Activated CD4-positive, alpha-beta T cell treated with anti-CD3 and anti-CD28 coated beads, Interleukin-2, Interleukin-4, amounts not matched to agents 100 ng/mL and 50 ng/mL, durations not matched to agents 16 hours and 8 hours (primary cell): ENCODE results near the gene ARHGEF16.

ENCODE experiments used
- DNase-seq: peaks from one replicate; pipeline ENCODE4 v3.0.0-alpha.2; 2020; ENCODE audit warnings: low spot score

The ARHGEF16 gene

GRCh38 chr1:3422638-3423037, 31.8 kb upstream of the ARHGEF16 start:
- no peak for DNase-seq

- DNase-seq: no peak
Measured at GRCh38 chr1:3423245-3423829, 31.1 kb upstream of the ARHGEF16 start.

GRCh38 chr1:3423896-3424611, 30.4 kb upstream of the ARHGEF16 start:
- no peak for DNase-seq

- DNase-seq: no peak
Measured at GRCh38 chr1:3425486-3426215, 28.8 kb upstream of the ARHGEF16 start.

GRCh38 chr1:3426956-3427535, 27.4 kb upstream of the ARHGEF16 start:
- no peak for DNase-seq

- DNase-seq: no peak
Measured at GRCh38 chr1:3427711-3428704, 26.5 kb upstream of the ARHGEF16 start.

GRCh38 chr1:3428899-3429298, 25.6 kb upstream of the ARHGEF16 start:
- DNase-seq: no peak

GRCh38 chr1:3429320-3429719, 25.1 kb upstream of the ARHGEF16 start:
- no peak for DNase-seq

- DNase-seq: no peak
Measured at GRCh38 chr1:3429766-3430165, 24.7 kb upstream of the ARHGEF16 start.

GRCh38 chr1:3430406-3430805, 24.1 kb upstream of the ARHGEF16 start:
- no peak for DNase-seq

GRCh38 chr1:3430820-3431219, 23.6 kb upstream of the ARHGEF16 start:
- no peak for DNase-seq

- no peak for DNase-seq
Measured at GRCh38 chr1:3431266-3431665, 23.2 kb upstream of the ARHGEF16 start.

- DNase-seq: no peak
Measured at GRCh38 chr1:3431686-3432085, 22.8 kb upstream of the ARHGEF16 start.

GRCh38 chr1:3432306-3432705, 22.2 kb upstream of the ARHGEF16 start:
- no peak for DNase-seq

- DNase-seq: no peak
Measured at GRCh38 chr1:3433076-3433475, 21.4 kb upstream of the ARHGEF16 start.

GRCh38 chr1:3433596-3434320, 20.7 kb upstream of the ARHGEF16 start:
- no peak for DNase-seq

GRCh38 chr1:3434406-3435110, 19.9 kb upstream of the ARHGEF16 start:
- DNase-seq: no peak

- DNase-seq: no peak
Measured at GRCh38 chr1:3435666-3436065, 18.8 kb upstream of the ARHGEF16 start.

GRCh38 chr1:3436451-3436850, 18.0 kb upstream of the ARHGEF16 start:
- no peak for DNase-seq

GRCh38 chr1:3436901-3437300, 17.6 kb upstream of the ARHGEF16 start:
- no peak for DNase-seq
